ENCODE measurements around the gene TUT1.
A peak's percentile ranks its signal among the peaks of the same experiment; 100 is the strongest.
"Not testable (repeated sequence)": the region's sequence is repeated elsewhere in the genome, so short reads cannot be mapped to it uniquely, and the experiment has no call there.

Gene TUT1

GRCh38 chr11:62575156-62575555, 16.2 kb downstream of the TUT1 start:
- no peaks in the 10 kb centered on the region for H3K9me3 Mint-ChIP-seq (ENCODE audit: low read depth)
- peaks cover 41% of the 10 kb centered on the region for H3K4me1 Mint-ChIP-seq (ENCODE audit: low read depth)
- H3K27me3 Mint-ChIP-seq = no peaks in the 10 kb centered on the region
- H3K27ac Mint-ChIP-seq = peak overlapping the region; percentile 98
- H3K36me3 Mint-ChIP-seq = peaks cover 17% of the 10 kb centered on the region
- H3K4me3 Mint-ChIP-seq = peak overlapping the region; percentile 99

DNA sequence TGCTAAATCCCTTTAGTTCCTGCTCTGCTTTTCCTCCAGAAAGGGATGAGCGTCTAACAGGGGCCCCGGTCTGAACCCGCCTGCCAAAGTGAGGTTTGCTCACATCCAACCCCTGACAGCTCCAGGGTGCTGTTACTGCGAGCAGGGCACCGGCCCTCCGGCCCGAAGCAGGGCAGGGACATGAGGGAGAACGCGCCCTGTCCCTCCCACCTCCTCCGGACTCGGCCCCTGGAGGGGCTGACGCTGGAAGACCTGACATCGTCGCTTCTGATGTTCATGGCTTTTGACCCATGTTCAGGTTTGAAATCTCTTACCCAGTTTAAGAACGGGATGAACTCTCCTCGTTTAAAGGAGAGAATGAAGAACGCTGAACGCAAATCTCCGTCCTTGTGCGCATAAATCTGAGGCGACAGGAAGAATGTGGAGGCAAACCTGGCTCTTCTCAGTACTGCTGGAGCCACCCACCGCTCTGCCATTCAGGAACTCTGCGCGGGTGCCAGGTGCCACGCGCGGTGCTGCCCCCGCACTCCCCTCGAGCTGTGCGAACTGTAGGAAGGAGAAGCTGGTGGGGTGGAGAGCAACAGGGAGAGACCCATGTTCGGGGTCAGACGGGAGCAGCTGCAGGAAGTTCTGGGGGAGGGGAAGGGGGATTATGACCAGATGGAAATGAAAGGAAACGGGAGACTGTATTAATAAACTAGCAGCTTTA, 16.8 kb downstream of the TUT1 start:
- Mint-ChIP-seq H3K36me3 (peaks cover 17% of the 10 kb centered on the region), H3K4me3 (peak overlapping the region; percentile 99), H3K27ac (peak overlapping the region; percentile 98), H3K9me3 (ENCODE audit: low read depth) (no peaks in the 10 kb centered on the region), H3K27me3 (no peaks in the 10 kb centered on the region), H3K4me1 (ENCODE audit: low read depth) (peaks cover 47% of the 10 kb centered on the region)

- H3K4me3 Mint-ChIP-seq = peak within 1 kb of the TSS; percentile 99
- peaks cover 49% of the 10 kb centered on the region for H3K4me1 Mint-ChIP-seq (ENCODE audit: low read depth)
- H3K27ac Mint-ChIP-seq = peak within 1 kb of the TSS; percentile 98
- H3K9me3 Mint-ChIP-seq (ENCODE audit: low read depth) = no peaks in the 10 kb centered on the region
- no peaks in the 10 kb centered on the region for H3K27me3 Mint-ChIP-seq
- peaks cover 17% of the 10 kb centered on the region for H3K36me3 Mint-ChIP-seq
These were observed 17.5 kb downstream of the TUT1 start, which contains the start of gene EEF1G for GRCh38 chr11:62573592-62574362. Gene EEF1G (minus strand): TSS chr11:62573891. CDS start chr11:62573842, 49 bp downstream.

- peaks cover 49% of the 10 kb centered on the region for H3K4me1 Mint-ChIP-seq (ENCODE audit: low read depth)
- H3K27me3 Mint-ChIP-seq = no peaks in the 10 kb centered on the region
- peaks cover 17% of the 10 kb centered on the region for H3K36me3 Mint-ChIP-seq
- H3K9me3 Mint-ChIP-seq (ENCODE audit: low read depth) = no peaks in the 10 kb centered on the region
- peak overlapping the region; percentile 98 for H3K27ac Mint-ChIP-seq
- peak overlapping the region; percentile 99 for H3K4me3 Mint-ChIP-seq
These were observed 18.2 kb downstream of the TUT1 start for GRCh38 chr11:62573006-62573591.

GRCh38 chr11:62572431-62572830, 18.9 kb downstream of the TUT1 start:
- H3K27me3 Mint-ChIP-seq = no peaks in the 10 kb centered on the region
- H3K36me3 Mint-ChIP-seq = peaks cover 17% of the 10 kb centered on the region
- no peaks in the 10 kb centered on the region for H3K9me3 Mint-ChIP-seq (ENCODE audit: low read depth)
- peak overlapping the region; percentile 98 for H3K27ac Mint-ChIP-seq
- H3K4me3 Mint-ChIP-seq = peak overlapping the region; percentile 99
- peaks cover 51% of the 10 kb centered on the region for H3K4me1 Mint-ChIP-seq (ENCODE audit: low read depth)

- Mint-ChIP-seq H3K36me3 (peaks cover 17% of the 10 kb centered on the region), H3K4me3 (peak overlapping the region; percentile 99), H3K27ac (peak overlapping the region; percentile 98), H3K4me1 (ENCODE audit: low read depth) (peaks cover 58% of the 10 kb centered on the region)
- H3K27me3 Mint-ChIP-seq; H3K9me3 Mint-ChIP-seq (ENCODE audit: low read depth): not testable (repeated sequence)
These were observed 19.8 kb downstream of the TUT1 start for GRCh38 chr11:62571493-62571892.

DNA sequence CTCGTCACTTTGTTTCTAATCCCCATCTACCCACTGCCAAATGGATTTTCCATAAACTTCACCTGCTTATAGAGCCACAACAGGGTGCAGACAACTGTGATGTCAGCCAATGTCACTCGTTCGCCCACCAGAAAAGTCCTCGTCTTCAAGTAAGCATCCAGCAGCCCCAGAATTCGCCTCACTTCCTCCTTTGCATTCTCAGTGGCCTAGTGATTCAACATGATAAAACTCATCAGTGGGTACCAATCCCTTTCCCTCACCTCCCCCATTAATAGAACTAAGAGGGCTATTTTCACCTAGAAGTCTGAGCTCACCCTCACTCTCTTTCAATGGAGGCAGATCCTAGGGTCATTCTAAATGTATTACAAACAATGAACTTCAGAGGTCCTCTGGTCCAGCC, 20.4 kb downstream of the TUT1 start:
- not testable (repeated sequence) for H3K27me3 Mint-ChIP-seq; H3K9me3 Mint-ChIP-seq (ENCODE audit: low read depth)
- peak overlapping the region; percentile 98 for H3K27ac Mint-ChIP-seq
- H3K36me3 Mint-ChIP-seq = peaks cover 17% of the 10 kb centered on the region
- H3K4me1 Mint-ChIP-seq (ENCODE audit: low read depth) = peaks cover 62% of the 10 kb centered on the region
- H3K4me3 Mint-ChIP-seq = peak overlapping the region; percentile 99

- peak overlapping the region; percentile 46 for H3K27ac Mint-ChIP-seq
These were observed 21.7 kb downstream of the TUT1 start for GRCh38 chr11:62569611-62570010.

DNA sequence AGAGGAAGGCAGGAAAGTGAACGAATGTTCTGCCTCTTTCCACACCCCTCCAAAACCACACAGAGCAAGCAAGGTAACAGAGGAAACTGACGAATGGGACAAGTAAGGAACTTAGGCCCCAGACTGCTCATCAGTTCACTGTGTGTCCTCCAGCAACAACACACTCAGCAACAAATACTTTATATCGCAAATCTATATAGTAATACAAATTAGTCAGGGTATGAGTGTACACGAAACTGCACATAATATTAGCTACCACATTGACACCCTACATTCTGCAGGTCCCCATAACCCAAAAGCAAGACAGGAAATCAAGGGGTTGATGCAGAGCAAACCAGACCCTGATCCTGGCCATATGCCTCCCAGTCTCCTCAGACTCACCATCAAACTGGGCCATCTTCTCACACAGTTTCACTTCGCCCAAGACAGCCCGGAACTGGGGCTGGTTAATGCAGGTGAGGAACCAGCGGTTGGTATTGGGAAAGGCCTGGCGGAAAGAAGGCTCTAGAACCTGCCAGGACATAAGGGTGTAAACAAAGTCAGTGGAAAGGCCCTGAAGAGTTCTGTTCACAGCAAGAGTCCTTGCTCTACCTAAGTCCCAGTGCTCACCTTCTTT, 24.2 kb downstream of the TUT1 start:
- H3K36me3 Mint-ChIP-seq = peaks cover 11% of the 10 kb centered on the region
- H3K4me1 Mint-ChIP-seq (ENCODE audit: low read depth) = peaks cover 44% of the 10 kb centered on the region
- H3K27me3 Mint-ChIP-seq = no peaks in the 10 kb centered on the region
- peak overlapping the region; percentile 72 for H3K27ac Mint-ChIP-seq
- H3K4me3 Mint-ChIP-seq = peak overlapping the region; percentile 27
- no peaks in the 10 kb centered on the region for H3K9me3 Mint-ChIP-seq (ENCODE audit: low read depth)

More at GRCh38 chr11:62569611-62570010, 21.7 kb downstream of the TUT1 start:
- Mint-ChIP-seq H3K27me3 (no peaks in the 10 kb centered on the region), H3K36me3 (peaks cover 17% of the 10 kb centered on the region), H3K4me1 (ENCODE audit: low read depth) (peaks cover 54% of the 10 kb centered on the region), H3K4me3 (peak overlapping the region; percentile 99), H3K9me3 (ENCODE audit: low read depth) (no peaks in the 10 kb centered on the region)

- Mint-ChIP-seq H3K27ac (peak overlapping the region; percentile 70), H3K4me1 (ENCODE audit: low read depth) (peaks cover 39% of the 10 kb centered on the region), H3K4me3 (peak overlapping the region; percentile 41), H3K9me3 (ENCODE audit: low read depth) (no peaks in the 10 kb centered on the region), H3K27me3 (no peaks in the 10 kb centered on the region), H3K36me3 (peaks cover 5% of the 10 kb centered on the region)
These were observed 25.1 kb downstream of the TUT1 start for GRCh38 chr11:62566247-62566646.

GRCh38 chr11:62565100-62565802, 26.1 kb downstream of the TUT1 start:
- Mint-ChIP-seq H3K4me1 (ENCODE audit: low read depth) (peaks cover 41% of the 10 kb centered on the region), H3K27ac (peak overlapping the region; percentile 8), H3K27me3 (no peaks in the 10 kb centered on the region), H3K4me3 (no peak overlapping the region), H3K9me3 (ENCODE audit: low read depth) (no peaks in the 10 kb centered on the region), H3K36me3 (no peaks in the 10 kb centered on the region)

GRCh38 chr11:62561677-62562230, 29.6 kb downstream of the TUT1 start:
- peaks cover 54% of the 10 kb centered on the region for H3K4me1 Mint-ChIP-seq (ENCODE audit: low read depth)
- H3K27ac Mint-ChIP-seq = peak overlapping the region; percentile 16
- H3K9me3 Mint-ChIP-seq (ENCODE audit: low read depth); H3K4me3 Mint-ChIP-seq; H3K36me3 Mint-ChIP-seq; H3K27me3 Mint-ChIP-seq: not testable (repeated sequence)

- H3K9me3 Mint-ChIP-seq (ENCODE audit: low read depth) = no peaks in the 10 kb centered on the region
- H3K4me3 Mint-ChIP-seq = peak overlapping the region; percentile 30
- peaks cover 3% of the 10 kb centered on the region for H3K36me3 Mint-ChIP-seq
- peak overlapping the region; percentile 68 for H3K27ac Mint-ChIP-seq
- H3K27me3 Mint-ChIP-seq = no peaks in the 10 kb centered on the region
- peaks cover 62% of the 10 kb centered on the region for H3K4me1 Mint-ChIP-seq (ENCODE audit: low read depth)
These were observed 30.7 kb downstream of the TUT1 start for GRCh38 chr11:62560566-62561103.

DNA sequence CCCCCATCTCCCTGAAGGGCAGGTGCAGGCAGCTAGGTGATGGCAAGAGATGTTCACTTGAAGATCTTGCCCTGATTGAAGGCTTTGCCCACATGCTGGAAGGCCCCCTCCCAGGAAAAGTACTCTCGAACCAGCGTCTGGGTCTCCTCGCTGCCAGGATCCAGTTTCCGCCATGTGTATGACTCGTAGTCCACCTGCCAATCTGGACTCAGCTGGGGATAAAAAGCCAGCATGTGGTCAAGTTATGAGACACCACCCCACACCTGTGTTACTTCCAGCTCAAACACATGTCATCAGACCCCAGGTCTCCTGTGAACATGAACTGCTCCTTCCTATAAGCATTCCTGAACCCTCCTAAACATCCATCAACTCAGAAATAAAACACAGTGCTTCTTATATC, 31.7 kb downstream of the TUT1 start:
- H3K9me3 Mint-ChIP-seq (ENCODE audit: low read depth); H3K27me3 Mint-ChIP-seq; H3K36me3 Mint-ChIP-seq; H3K27ac Mint-ChIP-seq: not testable (repeated sequence)
- Mint-ChIP-seq H3K4me3 (peak overlapping the region; percentile 9), H3K4me1 (ENCODE audit: low read depth) (peaks cover 70% of the 10 kb centered on the region)
